GM21526 (cell line): ENCODE results near the gene WNT7A.

ENCODE experiments used
- ATAC-seq: cut with Tn5 transposase; IDR thresholded peaks from one replicate; pipeline ENCODE4 v1.9.1; 2021; ENCODE audit warnings: moderate library complexity; ENCODE audit not compliant: unreplicated experiment, low FRiP score

The WNT7A gene

DNA sequence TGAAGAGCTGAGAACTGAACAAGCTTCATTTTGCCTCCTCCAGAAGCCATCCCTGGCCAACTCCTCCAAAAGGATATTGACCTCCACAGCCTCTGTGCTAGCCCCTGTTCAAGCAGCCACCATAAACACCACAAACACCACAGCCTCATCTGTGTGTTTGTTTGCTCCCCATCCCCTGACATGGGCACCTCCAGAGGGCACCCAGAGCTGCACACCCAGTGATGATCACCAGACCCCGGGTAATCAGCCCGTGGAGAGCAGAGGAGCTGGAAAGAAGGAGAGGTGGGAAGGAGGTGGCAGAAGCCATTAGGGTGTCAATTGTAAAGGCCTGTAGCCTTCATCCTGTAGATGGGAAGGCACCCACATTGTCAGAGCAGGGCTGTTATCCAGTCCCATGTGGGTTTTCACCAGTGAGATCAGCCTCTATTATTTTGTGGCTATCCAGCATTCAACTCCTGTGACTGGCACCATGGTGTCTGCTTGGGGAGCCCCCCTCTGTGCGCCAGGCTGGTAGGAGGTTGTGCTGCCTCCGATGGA, 6.8 kb upstream of the WNT7A start:
- ATAC-seq = no peak

- ATAC-seq = no peak
Observed at GRCh38 chr3:13885704-13886010, 5.8 kb upstream of the WNT7A start.

GRCh38 chr3:13884851-13885703, 5.2 kb upstream of the WNT7A start:
- no peak for ATAC-seq

DNA sequence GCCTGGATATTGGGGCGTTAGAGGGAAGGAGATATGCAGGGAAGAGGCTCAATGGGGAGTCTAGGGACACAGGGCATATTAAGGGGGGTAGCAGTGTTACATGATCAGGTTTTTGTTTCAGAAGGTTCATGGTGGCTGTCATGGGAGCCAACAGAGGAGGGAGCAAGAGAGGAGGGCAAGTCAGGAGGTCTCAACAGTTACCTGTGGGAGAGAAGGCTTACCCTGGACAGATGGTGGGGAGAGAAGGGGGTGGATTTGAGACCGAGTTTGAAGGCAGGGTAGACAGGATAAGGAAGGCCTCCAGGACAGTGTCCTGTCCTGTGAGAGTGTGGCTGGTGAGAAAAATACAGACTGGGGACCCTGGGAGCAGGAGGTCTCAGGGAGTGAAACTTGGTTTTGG, 3.8 kb upstream of the WNT7A start:
- no peak for ATAC-seq

GRCh38 chr3:13882876-13883275, 3.0 kb upstream of the WNT7A start:
- no peak for ATAC-seq

DNA sequence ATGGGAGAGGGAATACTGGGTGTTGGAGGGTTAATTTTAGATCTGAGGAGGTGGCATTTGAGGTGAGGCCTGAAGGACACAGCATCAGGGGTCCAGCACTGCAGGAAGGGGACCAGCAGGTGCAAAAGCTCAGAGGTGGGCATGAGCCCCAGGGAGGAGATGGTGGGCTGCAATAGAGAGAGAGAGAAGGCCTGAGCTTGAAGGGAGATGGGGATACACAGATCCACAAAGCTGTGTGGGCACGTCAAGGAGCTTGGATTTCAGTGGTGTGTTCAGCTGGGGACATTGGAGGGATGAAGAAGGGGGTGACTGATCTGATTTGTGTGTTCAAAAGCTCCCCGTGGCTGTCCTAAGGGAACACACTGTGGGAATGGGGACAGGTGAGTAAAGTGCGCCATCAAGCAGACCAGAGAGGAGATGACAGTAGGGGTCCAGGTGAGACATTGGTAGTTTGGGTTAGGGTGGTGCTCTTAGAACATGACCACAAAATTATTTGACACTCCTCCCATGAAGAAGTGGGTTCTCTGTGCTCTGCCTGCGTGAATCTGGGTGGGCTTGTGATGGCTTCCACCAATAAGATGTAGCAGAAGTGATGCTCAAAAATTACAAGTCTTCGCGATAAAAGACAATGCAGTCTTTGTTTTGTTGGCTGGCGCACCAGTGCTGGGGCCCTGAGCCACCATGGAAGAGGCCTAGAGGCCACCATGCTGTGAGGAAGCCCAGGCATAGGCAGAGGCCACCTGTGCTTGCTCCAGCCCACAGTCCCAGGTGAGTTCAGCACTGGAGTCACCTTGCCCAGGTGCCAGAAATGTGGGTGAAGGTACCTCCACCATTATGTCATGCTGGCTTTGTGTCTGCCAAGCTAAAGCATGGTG, 1.9 kb upstream of the WNT7A start:
- ATAC-seq = no peak

DNA sequence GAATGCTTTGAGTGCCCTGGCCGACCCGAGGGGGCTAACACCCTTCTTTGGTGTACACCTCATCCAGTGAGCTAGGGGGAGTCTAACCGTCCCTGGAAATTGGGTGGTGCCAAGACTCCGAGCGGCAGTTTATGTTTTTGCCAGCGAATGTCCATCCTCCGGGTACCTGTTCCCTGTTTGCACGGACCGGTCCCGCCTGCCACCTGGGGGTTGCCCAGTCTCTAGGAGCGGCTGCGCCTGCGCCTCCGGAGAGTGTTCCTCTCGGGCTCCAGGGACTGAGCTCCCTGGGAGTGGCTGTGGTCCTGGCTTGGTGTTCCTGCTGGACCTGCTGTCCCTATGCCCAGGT, 913 bp upstream of the WNT7A start:
- no peak for ATAC-seq

GRCh38 chr3:13879102-13879945, 547 bp downstream of the WNT7A start:
- ATAC-seq = no peak

GRCh38 chr3:13878281-13879101, 1.4 kb downstream of the WNT7A start:
- no peak for ATAC-seq

- no peak for ATAC-seq
Observed at GRCh38 chr3:13877911-13878280, 2.0 kb downstream of the WNT7A start.

DNA sequence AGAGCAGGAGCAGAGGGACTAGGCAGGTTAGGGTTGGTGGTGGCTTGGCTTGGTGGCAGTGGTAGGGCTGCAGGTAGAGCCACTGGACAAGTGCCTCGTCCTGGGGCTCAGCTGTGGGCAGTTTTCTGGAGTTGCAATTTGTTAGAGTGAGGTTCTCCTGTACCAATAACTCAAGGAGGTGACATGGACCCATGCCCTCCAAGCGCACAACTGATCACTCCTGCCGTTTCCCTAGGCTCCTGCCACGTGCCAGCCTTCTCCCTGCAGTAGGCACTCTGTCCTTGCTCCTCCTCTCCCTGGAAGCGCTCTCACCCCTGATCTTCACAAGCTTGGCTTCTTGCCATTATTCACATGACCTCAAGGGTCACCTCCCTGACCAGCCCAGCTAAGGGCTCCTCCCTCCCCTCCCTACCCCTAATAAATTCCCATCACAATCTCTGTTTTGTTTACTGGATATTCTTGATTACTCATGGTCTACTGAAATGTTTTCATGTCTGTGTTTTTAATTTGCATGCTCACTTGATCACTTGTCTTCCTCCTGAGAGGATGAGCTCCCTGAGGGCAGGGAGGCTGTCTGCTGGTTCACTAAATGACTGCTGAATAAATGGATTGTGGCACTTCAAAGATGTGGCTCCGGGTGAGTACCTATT, 3.3 kb downstream of the WNT7A start:
- no peak for ATAC-seq

DNA sequence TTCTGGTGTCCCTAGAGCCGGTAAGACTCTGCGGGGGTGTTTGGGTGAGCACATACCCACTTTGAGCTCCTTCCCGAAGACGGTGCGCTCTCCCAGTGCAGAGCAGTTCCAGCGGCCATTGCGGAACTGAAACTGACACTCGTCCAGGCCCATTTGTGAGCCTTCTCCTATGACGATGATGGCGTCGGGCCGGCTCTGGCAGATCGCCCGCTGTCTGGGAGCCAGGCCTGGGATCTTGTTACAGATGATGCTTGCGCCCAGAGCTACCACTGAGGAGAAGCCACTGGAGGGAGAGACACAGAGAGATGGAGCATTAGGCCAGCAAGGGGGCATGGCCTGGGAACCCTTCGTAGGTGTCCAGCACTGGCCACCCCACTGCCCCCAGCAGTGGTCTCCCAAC, 5.0 kb downstream of the WNT7A start:
- no peak for ATAC-seq

- no peak for ATAC-seq
Observed at GRCh38 chr3:13873818-13874217, 6.1 kb downstream of the WNT7A start.

GRCh38 chr3:13872451-13872850, 7.4 kb downstream of the WNT7A start:
- no peak for ATAC-seq

GRCh38 chr3:13871791-13872190, 8.1 kb downstream of the WNT7A start:
- no peak for ATAC-seq

GRCh38 chr3:13870902-13871301, 9.0 kb downstream of the WNT7A start:
- no peak for ATAC-seq

- no peak for ATAC-seq
Observed at GRCh38 chr3:13869761-13870343, 10.0 kb downstream of the WNT7A start.

DNA sequence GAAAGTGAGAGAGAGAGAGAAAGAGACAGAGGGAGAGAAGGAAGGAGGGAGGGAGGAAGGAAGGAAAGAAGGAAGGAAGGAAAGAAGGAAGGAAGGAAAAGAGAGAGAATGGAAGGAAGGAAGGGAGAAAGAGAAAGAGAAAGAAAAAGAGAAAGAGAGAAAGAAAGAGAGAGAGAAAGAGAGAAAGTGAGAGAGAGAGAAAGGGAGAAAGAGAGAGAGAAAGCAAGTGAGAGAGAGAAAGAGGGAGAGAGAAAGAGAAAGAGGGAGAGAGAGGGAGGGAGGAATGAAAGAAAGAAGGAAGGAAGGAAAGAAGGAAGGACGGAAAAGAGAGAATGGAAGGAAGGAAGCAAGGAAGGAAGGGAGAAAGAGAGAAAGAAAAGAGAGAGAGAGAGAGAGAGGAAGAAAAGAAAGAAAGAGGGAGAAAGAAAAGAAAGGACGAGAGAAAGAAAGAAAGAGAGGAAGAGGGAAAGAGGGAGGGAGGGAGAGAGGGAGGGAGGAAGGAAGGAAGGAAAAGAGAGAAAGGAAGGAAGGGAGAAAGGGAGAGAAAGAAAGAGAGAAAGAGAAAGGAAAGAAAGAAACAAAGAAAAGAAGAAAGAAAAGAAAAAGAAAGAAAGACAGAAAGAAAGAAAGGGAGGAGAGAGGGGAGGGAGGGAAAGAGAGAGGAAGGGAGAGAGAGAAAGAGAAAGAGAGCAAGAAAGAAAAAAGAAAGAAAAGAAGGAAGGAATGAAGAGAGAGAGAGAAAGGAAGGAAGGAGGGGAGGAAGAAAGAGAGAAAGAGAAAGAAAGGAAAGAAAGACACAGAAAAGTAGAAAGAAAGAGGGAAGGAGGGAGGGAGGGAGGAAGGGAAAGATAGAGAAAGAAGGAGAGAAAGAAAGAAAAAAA, 10.8 kb downstream of the WNT7A start:
- ATAC-seq = no peak
